Sigmoid colon (tissue), 4 donors: ENCODE measurements around the gene DNAAF1.

Source experiments
- EP300 ChIP-seq, 4 donors: sonication (generic); formaldehyde crosslinking; IDR thresholded peaks; one replicate each; pipeline ENCODE4 v1.6.1; 2017; ENCODE audit warnings: antibody characterized with exemption in 4 of 4
- POLR2AphosphoS5 ChIP-seq, 4 donors: sonication (generic); formaldehyde crosslinking; IDR thresholded peaks; one replicate each; pipeline ENCODE4 v1.6.1; 2017; ENCODE audit warnings: antibody characterized with exemption in 4 of 4

DNA sequence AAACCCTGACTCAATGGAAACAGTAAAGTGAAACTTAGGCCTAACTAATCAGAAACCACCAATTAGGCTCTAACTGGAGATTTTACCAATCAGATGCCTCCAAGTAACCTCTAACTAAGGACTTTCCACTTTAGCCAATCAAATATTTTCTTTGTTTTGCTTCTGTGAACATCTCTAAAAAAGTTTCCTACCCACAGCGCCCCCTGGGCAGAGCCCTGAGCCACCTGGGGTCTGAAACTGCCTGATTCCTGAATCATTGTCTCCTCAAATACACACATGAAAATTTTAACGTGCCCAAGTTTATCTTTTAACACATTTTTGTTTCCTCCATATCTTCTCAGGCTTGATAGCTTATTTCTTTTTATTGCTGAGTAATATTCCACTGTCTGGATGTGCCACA, 64.9 kb downstream of the DNAAF1 start:
- TF ChIP-seq EP300 (IDR thresholded peaks at IDR 0.05) (no peak), POLR2AphosphoS5 (IDR thresholded peaks at IDR 0.05) (no peak)
